ENCODE data around the gene C9. TPM values are rescaled to one million over a fixed set of nuclear protein-coding genes. Genes with fewer than 3 reads are reported as not detected.
A peak's percentile ranks its signal among the peaks of the same experiment; 100 is the strongest.
"Not testable (repeated sequence)": the region's sequence is repeated elsewhere in the genome, so short reads cannot be mapped to it uniquely, and the experiment has no call there.

Gene C9
- total RNA-seq, 4 donors from 2014 or later, result not detected

GRCh38 chr5:39283231-39283818 lies 81.0 kb downstream of the C9 start:
- WGBS, 2 donors (ENCODE audit: low coverage in 1 of 2), result 0 to 7% methylated on average over 2 to 3 of the region's 3 CpGs
- in situ Hi-C loops (cut with MboI; ENCODE audit: low pct_ligation_motif_present in 1 of 4, low pct_unique_long_range_greater_than_20kb in 1 of 4, low sequenced_read_pairs in 3 of 4), result loop anchor here in 2 of 4 donors (5.0 to 25.0 kb wide), 3 partner anchors 66 to 146 kb away; partner anchors contain the start of gene FYB1 (in 2 of the 2)

GRCh38 chr5:39282561-39282960 lies 81.7 kb downstream of the C9 start:
- no peaks in the 10 kb centered on the region for H3K36me3 ChIP-seq
- no peak overlapping the region for H3K27ac ChIP-seq
- peaks cover 0 to 7% (median 0%) of the 10 kb centered on the region in 4 donors for H3K4me1 ChIP-seq
- in situ Hi-C loops (cut with MboI; ENCODE audit: low pct_ligation_motif_present in 1 of 4, low pct_unique_long_range_greater_than_20kb in 1 of 4, low sequenced_read_pairs in 3 of 4), result loop anchor here in 2 of 4 donors (5.0 to 25.0 kb wide), 3 partner anchors 65 to 145 kb away; partner anchors contain the start of gene FYB1 (in 2 of the 2)
- no peak overlapping the region for H3K4me3 ChIP-seq
- TF ChIP-seq POLR2A (IDR thresholded peaks at IDR 0.05) (no peak), CTCF (IDR thresholded peaks at IDR 0.05) (no peak), EP300 (IDR thresholded peaks at IDR 0.05; ENCODE audit: low read depth) (no peak), POLR2AphosphoS5 (IDR thresholded peaks at IDR 0.05) (no peak)
- DNase-seq, result no peak
- 92 to 93% methylated on average over 1 of the region's 1 CpG for WGBS, 2 donors (ENCODE audit: low coverage in 1 of 2)
- H3K27me3 ChIP-seq, result no peaks in the 10 kb centered on the region
- H3K9me3 ChIP-seq, result no peaks in the 10 kb centered on the region
- intact Hi-C loops (cut with DNase I; ENCODE audit: low total_unique reads), result loop anchor here (10.0 kb wide), 1 partner anchor 68 kb away; the partner anchor contains the start of gene FYB1

More at GRCh38 chr5:39283231-39283818, 81.0 kb downstream of the C9 start:
- Histone ChIP-seq H3K36me3 (no peaks in the 10 kb centered on the region), H3K9me3 (no peaks in the 10 kb centered on the region), H3K4me1 (peaks cover 0 to 7% (median 0%) of the 10 kb centered on the region in 4 donors), H3K4me3 (no peak overlapping the region), H3K27me3 (no peaks in the 10 kb centered on the region), H3K27ac (no peak overlapping the region)
- TF ChIP-seq CTCF (IDR thresholded peaks at IDR 0.05) (peak; percentile 56 to 76 (median 62)), POLR2AphosphoS5 (IDR thresholded peaks at IDR 0.05) (no peak)
- peak; percentile 26 for DNase-seq
- intact Hi-C loops (cut with DNase I; ENCODE audit: low total_unique reads), result loop anchor here (10.0 kb wide), 1 partner anchor 69 kb away; the partner anchor contains the start of gene FYB1

GRCh38 chr5:39275865-39276264 lies 88.4 kb downstream of the C9 start:
- in situ Hi-C loops (cut with MboI; ENCODE audit: low pct_ligation_motif_present in 1 of 4, low pct_unique_long_range_greater_than_20kb in 1 of 4, low sequenced_read_pairs in 3 of 4), result loop anchor here in 1 of 4 donors (25.0 kb wide), 1 partner anchor 139 kb away; no protein-coding TSS in a partner anchor
- H3K27ac ChIP-seq; H3K36me3 ChIP-seq; intact Hi-C loops (cut with DNase I; ENCODE audit: low total_unique reads); H3K4me3 ChIP-seq; DNase-seq; H3K27me3 ChIP-seq; H3K9me3 ChIP-seq: not testable (repeated sequence)
- WGBS, 2 donors (ENCODE audit: low coverage in 1 of 2), result 76 to 84% methylated on average over 3 to 4 of the region's 4 CpGs
- H3K4me1 ChIP-seq, result peaks cover 0 to 14% (median 2%) of the 10 kb centered on the region in 4 donors

GRCh38 chr5:39274398-39275085 lies 89.8 kb downstream of the C9 start:
- in situ Hi-C loops (cut with MboI; ENCODE audit: low pct_ligation_motif_present in 1 of 4, low pct_unique_long_range_greater_than_20kb in 1 of 4, low sequenced_read_pairs in 3 of 4), result loop anchor here in 1 of 4 donors (25.0 kb wide), 1 partner anchor 137 kb away; no protein-coding TSS in a partner anchor
- Histone ChIP-seq H3K9me3 (no peaks in the 10 kb centered on the region), H3K4me1 (peaks cover 0 to 14% (median 2%) of the 10 kb centered on the region in 4 donors), H3K27ac (peak overlapping the region; percentile 45 to 73 (median 64)), H3K4me3 (peak overlapping the region in 1 of 4 donors; percentile 16), H3K36me3 (no peaks in the 10 kb centered on the region), H3K27me3 (no peaks in the 10 kb centered on the region)
- 31 to 36% methylated on average over 2 of the region's 2 CpGs for WGBS, 2 donors (ENCODE audit: low coverage in 1 of 2)
- no peak for DNase-seq
- intact Hi-C loops (cut with DNase I; ENCODE audit: low total_unique reads), result no loop called here
- TF ChIP-seq CTCF (IDR thresholded peaks at IDR 0.05) (no peak), EP300 (IDR thresholded peaks at IDR 0.05; ENCODE audit: low read depth) (no peak), POLR2AphosphoS5 (IDR thresholded peaks at IDR 0.05) (no peak)

All from transverse colon (tissue), 4 donors.